ENCODE results near the gene C2CD4C. TPM values are rescaled to one million over a fixed set of nuclear protein-coding genes. Genes with fewer than 3 reads are reported as not detected.
"Not testable (repeated sequence)": the region's sequence is repeated elsewhere in the genome, so short reads cannot be mapped to it uniquely, and the experiment has no call there.

Gene C2CD4C
- total RNA-seq, 1 experiment from 2014 or later, result 0.12 TPM

DNA sequence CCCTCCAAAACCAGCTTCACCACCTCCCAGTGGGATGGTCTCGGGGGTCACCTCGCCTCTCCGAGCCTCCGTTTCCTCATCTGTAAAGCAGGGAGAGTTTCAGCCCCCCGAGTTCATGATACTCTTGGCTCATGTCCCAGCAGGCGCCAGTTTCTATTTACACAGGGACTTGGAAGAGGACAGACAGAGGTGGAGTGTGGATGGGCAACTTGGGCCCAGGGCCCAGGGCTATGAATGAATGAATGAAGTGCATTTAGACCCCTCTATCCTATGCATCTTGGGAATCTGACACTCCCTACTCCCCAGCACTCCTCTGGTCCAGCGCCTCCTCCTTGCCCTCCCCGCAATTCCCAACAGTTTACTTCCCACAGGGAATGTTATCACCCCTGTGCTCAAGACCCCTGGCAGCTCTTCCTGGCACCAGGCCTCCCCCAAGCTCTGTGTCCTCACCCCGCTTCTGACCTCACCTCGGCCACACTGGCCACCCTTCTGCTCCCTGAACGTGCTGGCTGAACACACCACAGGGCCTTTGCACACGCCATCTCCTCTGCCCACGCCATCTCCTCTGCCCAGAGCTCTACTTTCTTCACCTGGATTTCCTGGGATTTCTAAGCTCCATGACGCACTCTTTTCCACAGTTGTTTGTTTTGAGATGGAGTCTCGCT is 4.9 kb upstream of the C2CD4C start:
- no peaks in the 10 kb centered on the region for H3K9me3 Mint-ChIP-seq (ENCODE audit: low read depth, unreplicated experiment)
- no peaks in the 10 kb centered on the region for H3K36me3 Mint-ChIP-seq (ENCODE audit: insufficient read depth, unreplicated experiment)
- CTCF ChIA-PET, result no interaction called here
- peaks cover 9% of the 10 kb centered on the region for H3K4me1 Mint-ChIP-seq (ENCODE audit: low read depth, unreplicated experiment)
- BruUV-seq (replicated peaks), result no TSS peak
- TF ChIP-seq, protein P1, sequence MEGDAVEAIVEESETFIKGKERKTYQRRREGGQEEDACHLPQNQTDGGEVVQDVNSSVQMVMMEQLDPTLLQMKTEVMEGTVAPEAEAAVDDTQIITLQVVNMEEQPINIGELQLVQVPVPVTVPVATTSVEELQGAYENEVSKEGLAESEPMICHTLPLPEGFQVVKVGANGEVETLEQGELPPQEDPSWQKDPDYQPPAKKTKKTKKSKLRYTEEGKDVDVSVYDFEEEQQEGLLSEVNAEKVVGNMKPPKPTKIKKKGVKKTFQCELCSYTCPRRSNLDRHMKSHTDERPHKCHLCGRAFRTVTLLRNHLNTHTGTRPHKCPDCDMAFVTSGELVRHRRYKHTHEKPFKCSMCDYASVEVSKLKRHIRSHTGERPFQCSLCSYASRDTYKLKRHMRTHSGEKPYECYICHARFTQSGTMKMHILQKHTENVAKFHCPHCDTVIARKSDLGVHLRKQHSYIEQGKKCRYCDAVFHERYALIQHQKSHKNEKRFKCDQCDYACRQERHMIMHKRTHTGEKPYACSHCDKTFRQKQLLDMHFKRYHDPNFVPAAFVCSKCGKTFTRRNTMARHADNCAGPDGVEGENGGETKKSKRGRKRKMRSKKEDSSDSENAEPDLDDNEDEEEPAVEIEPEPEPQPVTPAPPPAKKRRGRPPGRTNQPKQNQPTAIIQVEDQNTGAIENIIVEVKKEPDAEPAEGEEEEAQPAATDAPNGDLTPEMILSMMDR (IDR thresholded peaks at IDR 0.05; ENCODE audit: unreplicated experiment), result no peak
- no peak overlapping the region for H3K4me3 Mint-ChIP-seq (ENCODE audit: low read depth, unreplicated experiment)
- H3K27me3 Mint-ChIP-seq (ENCODE audit: unreplicated experiment), result peaks cover 13% of the 10 kb centered on the region
- intact Hi-C loops (cut with micrococcal nuclease; ENCODE audit: unreplicated experiment), result no loop called here
- DNase-seq, result no peak
- H3K27ac Mint-ChIP-seq (ENCODE audit: unreplicated experiment), result no peak overlapping the region

DNA sequence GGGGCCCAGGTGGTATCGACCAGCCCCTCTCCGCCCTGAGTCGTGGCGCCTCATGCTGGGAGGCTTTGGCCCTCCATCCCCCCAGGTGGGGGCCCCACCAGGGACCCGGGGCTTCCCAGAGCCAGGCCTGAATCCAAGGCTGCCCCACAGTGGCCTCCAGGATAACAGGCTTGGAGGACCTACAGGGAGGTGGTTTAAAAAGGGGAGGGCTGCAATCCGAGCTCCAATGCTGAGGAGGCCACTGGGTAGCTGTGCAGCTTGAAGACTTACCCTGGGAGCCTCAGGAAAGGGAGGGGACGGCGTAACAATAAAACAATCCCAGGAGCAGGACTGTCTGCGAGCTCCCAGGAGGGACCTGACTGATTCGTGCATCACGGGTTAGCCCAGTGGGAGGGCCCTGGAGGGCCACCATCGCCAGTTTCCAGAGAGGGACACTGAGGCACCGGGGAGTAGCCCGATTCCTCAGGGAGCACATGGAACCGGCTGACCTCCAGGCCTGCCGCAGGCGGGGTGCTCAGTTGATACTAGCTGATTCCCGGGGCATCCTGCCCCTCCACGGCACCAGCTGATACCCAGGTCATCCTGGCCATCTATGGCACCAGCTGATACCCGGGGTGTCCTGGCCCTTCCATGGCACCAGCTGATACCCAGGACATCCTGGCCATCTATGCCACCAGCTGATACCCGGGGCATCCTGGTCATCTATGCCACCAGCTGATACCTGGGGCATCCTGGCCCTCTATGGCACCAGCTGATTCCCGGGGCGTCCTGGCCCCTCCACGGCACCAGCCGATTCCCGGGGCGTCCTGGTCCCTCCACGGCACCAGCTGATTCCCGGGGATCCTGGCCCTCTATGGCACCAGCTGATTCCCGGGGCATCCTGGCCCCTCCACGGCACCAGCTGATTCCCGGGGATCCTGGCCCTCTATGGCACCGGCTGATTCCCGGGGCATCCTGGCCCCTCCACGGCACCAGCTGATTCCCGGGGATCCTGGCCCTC is 3.7 kb upstream of the C2CD4C start:
- CTCF ChIA-PET, result no interaction called here
- Mint-ChIP-seq H3K4me1 (ENCODE audit: low read depth, unreplicated experiment) (peaks cover 9% of the 10 kb centered on the region), H3K9me3 (ENCODE audit: low read depth, unreplicated experiment) (no peaks in the 10 kb centered on the region), H3K36me3 (ENCODE audit: insufficient read depth, unreplicated experiment) (no peaks in the 10 kb centered on the region), H3K27ac (ENCODE audit: unreplicated experiment) (no peak overlapping the region), H3K4me3 (ENCODE audit: low read depth, unreplicated experiment) (no peak overlapping the region), H3K27me3 (ENCODE audit: unreplicated experiment) (peaks cover 13% of the 10 kb centered on the region)
- intact Hi-C loops (cut with micrococcal nuclease; ENCODE audit: unreplicated experiment), result no loop called here
- TF ChIP-seq, protein P1 (IDR thresholded peaks at IDR 0.05; ENCODE audit: unreplicated experiment), result no peak
- BruUV-seq (replicated peaks), result no TSS peak
- DNase-seq, result no peak

DNA sequence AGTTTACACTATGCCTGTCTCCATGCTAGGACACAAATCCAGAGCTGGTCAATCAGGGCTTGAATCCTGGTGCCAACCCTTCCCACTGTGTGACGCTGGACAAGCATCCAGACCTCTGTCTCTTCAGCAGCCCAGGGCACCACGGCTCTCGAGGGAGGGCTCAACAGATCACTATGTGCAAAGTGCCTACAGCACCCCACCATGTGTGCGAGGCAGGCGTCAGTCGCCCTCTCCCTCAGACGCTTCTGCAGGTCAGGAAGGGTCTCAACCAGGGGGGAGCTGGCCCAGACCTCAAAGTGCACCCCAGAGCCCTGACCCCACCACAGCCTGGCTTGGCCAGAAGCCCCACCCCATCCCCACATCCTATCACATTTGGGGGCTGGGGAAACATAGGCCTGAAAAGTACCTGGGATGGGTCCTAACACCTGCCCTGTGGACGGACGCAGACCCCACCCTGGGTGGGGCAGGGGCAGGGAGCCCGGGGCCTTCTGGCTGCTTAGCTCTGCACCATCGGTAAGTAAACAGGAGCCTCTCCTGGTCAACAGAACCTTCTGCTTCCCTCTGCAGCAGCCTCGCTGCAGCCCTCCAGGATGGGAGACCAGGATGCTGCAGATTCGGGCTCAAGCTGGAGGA is 2.9 kb upstream of the C2CD4C start:
- intact Hi-C loops (cut with micrococcal nuclease; ENCODE audit: unreplicated experiment), result no loop called here
- TF ChIP-seq, protein P1 (IDR thresholded peaks at IDR 0.05; ENCODE audit: unreplicated experiment), result no peak
- peaks cover 13% of the 10 kb centered on the region for H3K27me3 Mint-ChIP-seq (ENCODE audit: unreplicated experiment)
- H3K4me1 Mint-ChIP-seq (ENCODE audit: low read depth, unreplicated experiment), result peaks cover 9% of the 10 kb centered on the region
- no peak overlapping the region for H3K27ac Mint-ChIP-seq (ENCODE audit: unreplicated experiment)
- BruUV-seq (replicated peaks), result no TSS peak
- H3K9me3 Mint-ChIP-seq (ENCODE audit: low read depth, unreplicated experiment), result no peaks in the 10 kb centered on the region
- no peaks in the 10 kb centered on the region for H3K36me3 Mint-ChIP-seq (ENCODE audit: insufficient read depth, unreplicated experiment)
- CTCF ChIA-PET, result no interaction called here
- DNase-seq, result no peak
- no peak overlapping the region for H3K4me3 Mint-ChIP-seq (ENCODE audit: low read depth, unreplicated experiment)

DNA sequence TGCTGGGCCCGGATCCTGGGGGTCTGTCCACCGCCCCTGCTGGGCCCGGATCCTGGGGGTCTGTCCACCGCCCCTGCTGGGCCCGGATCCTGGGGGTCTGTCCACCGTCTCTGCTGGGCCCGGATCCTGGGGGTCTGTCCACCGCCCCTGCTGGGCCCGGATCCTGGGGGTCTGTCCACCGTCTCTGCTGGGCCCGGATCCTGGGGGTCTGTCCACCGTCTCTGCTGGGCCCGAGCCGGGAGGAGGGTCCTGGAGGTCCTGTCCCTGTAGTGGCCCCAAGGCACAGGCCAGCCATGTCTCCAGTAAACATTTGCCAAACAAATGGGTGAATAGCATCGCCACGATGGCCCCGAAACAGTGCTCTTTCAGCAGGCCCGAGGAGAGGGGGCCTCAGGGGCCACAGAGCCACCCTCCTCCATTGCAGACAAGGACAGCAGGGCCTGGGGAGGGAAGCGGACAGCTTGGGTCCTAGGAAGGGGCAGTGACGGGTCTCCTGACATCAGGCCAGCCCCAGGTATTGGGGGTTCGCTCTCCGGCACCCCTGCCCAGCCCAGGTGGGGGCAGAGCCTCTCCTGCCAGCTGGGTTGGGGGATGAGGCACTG is 2.3 kb upstream of the C2CD4C start:
- H3K27ac Mint-ChIP-seq (ENCODE audit: unreplicated experiment); DNase-seq; BruUV-seq (replicated peaks); H3K4me3 Mint-ChIP-seq (ENCODE audit: low read depth, unreplicated experiment); CTCF ChIA-PET; H3K9me3 Mint-ChIP-seq (ENCODE audit: low read depth, unreplicated experiment); intact Hi-C loops (cut with micrococcal nuclease; ENCODE audit: unreplicated experiment); H3K36me3 Mint-ChIP-seq (ENCODE audit: insufficient read depth, unreplicated experiment); H3K4me1 Mint-ChIP-seq (ENCODE audit: low read depth, unreplicated experiment): not testable (repeated sequence)
- peaks cover 13% of the 10 kb centered on the region for H3K27me3 Mint-ChIP-seq (ENCODE audit: unreplicated experiment)

Data from Calu3 (cell line).